HFF-Myc (cell line): ENCODE measurements around the gene UNC119B.

Experiments
- DNase-seq: peaks from one replicate; pipeline ENCODE4 v3.0.0-alpha.2; 2011; ENCODE audit warnings: low read depth; ENCODE audit errors: extremely low read depth
- H3K4me3 ChIP-seq: replicated peaks from 2 replicates; pipeline ENCODE4 v1.5.1; 2011; ENCODE audit warnings: low read depth, mild to moderate bottlenecking, control low read depth, low read length
- CTCF ChIP-seq: IDR thresholded peaks from 2 replicates; pipeline ENCODE4 v1.5.1; 2012; ENCODE audit warnings: mild to moderate bottlenecking, low read depth, low read length, control low read depth; ENCODE audit errors: missing control alignments

The UNC119B gene

DNA sequence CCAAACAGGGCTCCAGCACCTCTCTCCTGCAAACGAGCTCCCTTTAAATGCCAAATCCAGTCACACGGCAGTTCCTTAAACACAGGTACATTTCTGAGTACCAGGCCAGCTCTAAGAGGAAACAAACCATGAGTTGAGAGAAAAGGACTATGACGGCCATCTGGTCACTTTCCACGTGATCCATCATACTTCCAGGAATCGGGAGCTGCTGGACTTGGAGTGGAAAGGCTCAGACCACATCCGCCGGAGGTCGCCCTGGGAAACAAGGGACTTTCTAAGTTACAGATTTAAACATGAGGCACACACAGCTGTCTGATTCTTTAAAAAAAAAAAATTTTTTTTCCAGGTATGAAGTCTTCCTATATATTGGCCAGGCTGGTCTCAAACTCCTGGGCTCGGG is 54.6 kb downstream of the UNC119B start:
- no peak overlapping the region for H3K4me3 ChIP-seq
- TF ChIP-seq CTCF: no peak
- DNase-seq: no peak

- no peak for DNase-seq
- no peak overlapping the region for H3K4me3 ChIP-seq
- TF ChIP-seq CTCF: no peak
Observed at GRCh38 chr12:120766566-120766965, 56.3 kb downstream of the UNC119B start.

- no peak overlapping the region for H3K4me3 ChIP-seq
- no peak for TF ChIP-seq CTCF
- no peak for DNase-seq
Observed at GRCh38 chr12:120767071-120768024, 57.1 kb downstream of the UNC119B start.

GRCh38 chr12:120771097-120771496 is 60.8 kb downstream of the UNC119B start:
- DNase-seq: no peak
- no peak overlapping the region for H3K4me3 ChIP-seq
- TF ChIP-seq CTCF: no peak
